ENCODE data around the gene TMEM185B.

Gene TMEM185B

DNA sequence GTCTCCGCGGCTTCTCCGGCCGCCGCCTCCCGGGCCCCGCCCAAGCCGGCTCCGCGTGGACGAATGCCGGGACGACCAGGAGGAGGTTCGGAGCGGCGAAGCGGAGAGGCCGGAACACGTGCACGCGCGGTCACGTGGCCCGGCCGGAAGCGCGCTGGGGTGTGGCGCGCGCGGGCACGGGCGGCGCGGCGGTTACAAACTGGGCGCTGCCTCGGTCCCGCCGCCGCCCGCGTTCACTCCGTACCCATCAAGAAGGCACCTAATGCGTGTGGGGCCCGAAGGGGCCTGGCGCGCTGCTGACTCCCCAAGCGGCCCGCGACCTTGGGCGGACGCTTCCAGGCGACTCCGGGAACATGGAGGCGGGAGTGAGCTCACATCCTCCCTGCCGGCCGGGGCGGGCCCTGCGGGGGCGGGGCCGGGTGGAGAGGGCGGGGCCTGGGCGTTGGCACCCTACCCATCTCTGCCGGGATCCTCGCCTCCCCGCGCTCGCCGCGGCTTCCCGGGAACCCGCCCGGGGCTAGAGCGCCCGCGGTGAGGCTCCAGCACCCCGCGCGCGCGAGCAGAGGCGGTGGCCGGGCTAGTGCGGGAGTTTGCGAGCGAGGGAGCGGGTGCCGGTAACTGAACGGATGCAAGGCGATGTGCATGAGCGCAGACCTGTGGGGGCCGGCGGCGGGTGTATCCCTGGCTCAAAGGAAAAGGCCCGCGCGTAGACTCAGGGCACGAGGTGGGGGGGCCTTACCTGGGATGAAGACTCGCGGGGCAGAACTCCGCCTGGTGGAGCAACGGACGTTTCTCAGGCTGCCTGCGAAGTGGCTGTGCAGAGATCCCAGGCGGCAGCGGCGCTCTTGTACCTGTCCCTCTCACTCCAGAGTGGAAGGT is at the start of gene TMEM185B:
TSS of gene TMEM185B (minus strand) at position 367 of the 879 bp plus-strand sequence. CDS start 424 bp downstream, outside the sequence.
- peak within 1 kb of the TSS; percentile 84 to 85 for H3K27ac ChIP-seq
- TF ChIP-seq, protein P1, sequence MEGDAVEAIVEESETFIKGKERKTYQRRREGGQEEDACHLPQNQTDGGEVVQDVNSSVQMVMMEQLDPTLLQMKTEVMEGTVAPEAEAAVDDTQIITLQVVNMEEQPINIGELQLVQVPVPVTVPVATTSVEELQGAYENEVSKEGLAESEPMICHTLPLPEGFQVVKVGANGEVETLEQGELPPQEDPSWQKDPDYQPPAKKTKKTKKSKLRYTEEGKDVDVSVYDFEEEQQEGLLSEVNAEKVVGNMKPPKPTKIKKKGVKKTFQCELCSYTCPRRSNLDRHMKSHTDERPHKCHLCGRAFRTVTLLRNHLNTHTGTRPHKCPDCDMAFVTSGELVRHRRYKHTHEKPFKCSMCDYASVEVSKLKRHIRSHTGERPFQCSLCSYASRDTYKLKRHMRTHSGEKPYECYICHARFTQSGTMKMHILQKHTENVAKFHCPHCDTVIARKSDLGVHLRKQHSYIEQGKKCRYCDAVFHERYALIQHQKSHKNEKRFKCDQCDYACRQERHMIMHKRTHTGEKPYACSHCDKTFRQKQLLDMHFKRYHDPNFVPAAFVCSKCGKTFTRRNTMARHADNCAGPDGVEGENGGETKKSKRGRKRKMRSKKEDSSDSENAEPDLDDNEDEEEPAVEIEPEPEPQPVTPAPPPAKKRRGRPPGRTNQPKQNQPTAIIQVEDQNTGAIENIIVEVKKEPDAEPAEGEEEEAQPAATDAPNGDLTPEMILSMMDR (IDR thresholded peaks at IDR 0.05) = no peak
- H3K4me3 ChIP-seq = peak within 1 kb of the TSS; percentile 73
- DNase-seq (ENCODE audit: low spot score) = peak; percentile 95

DNA sequence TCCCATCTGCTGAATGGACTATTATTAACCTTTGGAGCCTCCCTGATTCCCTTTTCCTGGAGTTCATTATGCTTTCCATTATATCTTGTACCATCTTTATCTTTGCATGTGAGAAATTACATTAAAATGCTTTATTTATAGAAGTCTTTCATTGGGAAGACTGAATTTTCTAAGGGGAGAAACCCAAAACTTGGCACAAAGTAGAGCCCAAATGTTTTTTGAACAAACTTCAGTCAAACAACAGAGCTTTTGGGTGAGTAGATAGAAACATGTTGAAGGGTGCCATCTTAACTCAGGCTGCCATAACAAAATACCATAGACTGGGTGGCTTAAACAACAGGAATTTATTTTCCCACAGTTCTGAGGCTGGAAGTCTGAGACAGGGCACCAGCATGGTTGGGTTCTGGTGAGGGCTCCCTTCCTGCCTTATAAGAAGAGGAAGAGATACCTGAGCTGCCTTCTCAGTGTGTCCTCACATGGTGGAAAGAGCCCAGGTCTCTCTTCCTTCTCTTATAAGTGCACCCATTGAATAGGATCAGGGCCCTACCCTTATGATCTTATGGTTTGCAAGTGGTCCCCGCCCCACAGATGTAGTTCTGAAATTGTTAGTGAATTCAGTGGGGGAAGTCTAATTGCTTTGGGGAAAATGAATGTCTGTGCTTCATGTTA is 48.6 kb upstream of the TMEM185B start:
- DNase-seq (ENCODE audit: low spot score) = no peak
- TF ChIP-seq, protein P1 (IDR thresholded peaks at IDR 0.05) = no peak
- H3K27ac ChIP-seq = no peak overlapping the region
- H3K4me3 ChIP-seq = no peak overlapping the region

DNA sequence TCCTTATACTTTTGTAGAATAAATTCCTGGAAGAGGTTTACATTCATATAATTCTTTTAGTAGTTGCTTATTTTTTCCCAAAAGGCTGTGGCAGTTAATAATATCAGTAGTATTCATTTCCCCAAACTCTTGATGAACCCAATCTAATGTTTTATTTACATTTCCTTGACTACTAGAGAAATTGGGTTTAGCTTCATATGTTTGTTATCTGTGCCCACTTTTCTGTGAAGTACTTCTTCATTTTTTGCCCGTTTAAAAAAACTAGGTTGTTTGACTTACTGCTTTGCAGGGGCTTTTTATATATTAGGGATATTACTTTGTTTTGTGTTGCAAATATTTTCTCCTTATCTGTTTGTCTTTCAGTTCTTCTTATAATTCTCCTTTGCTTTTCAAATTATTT is 46.6 kb upstream of the TMEM185B start:
- no peak overlapping the region for H3K27ac ChIP-seq
- TF ChIP-seq, protein P1 (IDR thresholded peaks at IDR 0.05) = no peak
- no peak for DNase-seq (ENCODE audit: low spot score)
- H3K4me3 ChIP-seq = no peak overlapping the region

DNA sequence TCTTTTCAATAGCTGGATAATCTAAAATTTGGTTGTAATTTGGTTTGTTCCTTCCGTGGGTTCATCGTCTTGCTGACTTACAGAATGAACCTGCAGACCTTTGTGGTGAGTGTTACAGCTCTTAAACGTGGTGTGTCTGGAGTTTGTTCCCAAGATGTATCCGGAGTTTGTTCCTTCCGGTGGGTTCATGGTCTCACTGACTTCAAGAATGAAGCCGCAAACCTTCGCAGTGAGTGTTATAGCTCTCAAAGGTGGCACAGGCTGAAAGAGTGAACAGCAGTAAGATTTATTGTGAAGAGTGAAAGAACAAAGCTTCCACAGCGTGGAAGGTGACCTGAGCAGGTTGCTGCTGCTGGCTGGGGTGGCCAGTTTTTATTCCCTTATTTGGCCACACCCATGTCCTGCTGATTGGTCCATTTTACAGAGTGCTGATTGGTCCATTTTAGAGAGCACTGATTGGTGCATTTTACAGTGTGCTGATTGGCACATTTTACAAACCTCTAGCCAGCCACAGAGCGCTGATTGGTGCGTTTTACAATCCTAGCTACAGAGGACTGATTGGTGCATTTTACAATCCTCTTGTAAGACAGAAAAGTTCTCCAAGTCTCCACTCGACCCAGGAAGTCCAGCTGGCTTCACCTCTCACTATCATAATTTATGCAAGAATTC is 46.0 kb upstream of the TMEM185B start:
- no peak overlapping the region for H3K4me3 ChIP-seq
- no peak overlapping the region for H3K27ac ChIP-seq
- no peak for DNase-seq (ENCODE audit: low spot score)
- TF ChIP-seq, protein P1 (IDR thresholded peaks at IDR 0.05) = no peak

DNA sequence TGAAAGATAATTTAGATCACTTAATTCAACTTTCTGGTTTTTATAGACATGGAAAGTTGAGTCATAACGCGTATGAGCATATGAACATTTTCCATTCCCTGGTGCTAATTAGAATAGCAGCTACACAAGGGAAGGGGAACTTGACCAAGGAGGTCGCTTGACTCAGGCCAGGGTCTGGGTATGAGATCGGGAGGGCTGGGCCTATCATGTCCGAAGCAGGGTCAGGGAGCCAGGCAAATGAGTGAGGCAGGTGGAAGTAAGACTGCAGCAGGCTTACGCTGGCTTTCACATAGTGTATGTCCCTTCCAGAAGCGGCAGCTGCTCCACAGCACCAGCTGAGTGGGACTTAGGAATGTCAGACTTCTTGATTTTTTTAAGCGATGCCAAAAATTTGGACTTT is 44.1 kb upstream of the TMEM185B start:
- Histone ChIP-seq H3K27ac (no peak overlapping the region), H3K4me3 (no peak overlapping the region)
- TF ChIP-seq, protein P1 (IDR thresholded peaks at IDR 0.05) = no peak
- DNase-seq (ENCODE audit: low spot score) = no peak

DNA sequence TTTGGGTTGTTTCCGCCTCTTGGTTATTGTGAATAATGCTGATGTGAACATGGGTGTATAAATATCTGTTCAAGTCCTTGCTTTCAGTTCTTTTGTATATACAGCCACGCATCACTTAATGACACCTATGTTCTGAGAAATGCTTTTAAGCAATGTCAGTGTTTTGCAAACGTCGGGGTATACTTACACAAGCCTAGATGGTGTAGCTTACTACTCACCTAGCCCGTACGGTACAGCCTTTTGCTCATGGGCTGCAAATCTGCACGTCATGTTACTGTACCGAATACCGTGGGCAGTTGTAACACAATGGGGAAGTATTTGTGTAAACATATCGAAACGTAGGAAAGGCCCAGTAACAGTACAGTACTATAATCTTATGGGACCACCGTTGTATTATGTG is 41.8 kb upstream of the TMEM185B start:
- Histone ChIP-seq H3K4me3 (no peak overlapping the region), H3K27ac (no peak overlapping the region)
- no peak for DNase-seq (ENCODE audit: low spot score)
- TF ChIP-seq, protein P1 (IDR thresholded peaks at IDR 0.05) = no peak

Data from coronary artery (tissue), 2 donors.